Endodermal cell (in vitro differentiated cells): ENCODE results near the gene JAKMIP1. TPM values are rescaled to one million over a fixed set of nuclear protein-coding genes. Genes with fewer than 3 reads are reported as not detected.
A peak's percentile ranks its signal among the peaks of the same experiment; 100 is the strongest.

Experiments used
- DNase-seq: peaks from one replicate; pipeline ENCODE4 v3.0.0-alpha.2; 2017
- H3K27ac ChIP-seq: 2 replicates; pipeline ENCODE4 v1.5.1; 2013; ENCODE audit warnings: mild to moderate bottlenecking, low read depth, low read length, moderate library complexity
- H3K27me3 ChIP-seq: 2 replicates; pipeline ENCODE4 v1.6.1; 2013; ENCODE audit warnings: mild to moderate bottlenecking, low read length, moderate library complexity; ENCODE audit not compliant: insufficient read depth, control insufficient read depth, poor library complexity, severe bottlenecking
- H3K36me3 ChIP-seq: 2 replicates; pipeline ENCODE4 v1.7.0; 2013; ENCODE audit warnings: mild to moderate bottlenecking, low read length, moderate library complexity; ENCODE audit not compliant: control insufficient read depth, insufficient read depth
- H3K4me1 ChIP-seq: one replicate; pipeline ENCODE4 v1.7.0; 2013; ENCODE audit warnings: low read length; ENCODE audit not compliant: control insufficient read depth, insufficient read depth
- H3K4me3 ChIP-seq: 2 replicates; pipeline ENCODE4 v1.5.1; 2013; ENCODE audit warnings: mild to moderate bottlenecking, low read length, moderate library complexity
- H3K9ac ChIP-seq: 2 replicates; pipeline ENCODE4 v1.6.1; 2013; ENCODE audit warnings: mild to moderate bottlenecking, low read length, moderate library complexity; ENCODE audit not compliant: poor library complexity, severe bottlenecking; ENCODE audit errors: extremely low read depth
- H3K9me3 ChIP-seq: 2 replicates; pipeline ENCODE4 v1.6.1; 2013; ENCODE audit warnings: mild to moderate bottlenecking, low read length, moderate library complexity; ENCODE audit not compliant: control insufficient read depth
- H3K27ac Mint-ChIP-seq: 2 replicates; pipeline ENCODE4 v1.8.0; 2020; ENCODE audit warnings: mixed read lengths
- H3K27me3 Mint-ChIP-seq: 2 replicates; pipeline ENCODE4 v1.8.0; 2021; ENCODE audit warnings: mild to moderate bottlenecking, mixed read lengths; ENCODE audit not compliant: insufficient read depth
- H3K36me3 Mint-ChIP-seq: 2 replicates; pipeline ENCODE4 v1.8.0; 2020; ENCODE audit warnings: low read depth, mixed read lengths
- H3K4me1 Mint-ChIP-seq: 2 replicates; pipeline ENCODE4 v1.8.0; 2020; ENCODE audit warnings: mixed read lengths
- H3K4me3 Mint-ChIP-seq: 2 replicates; pipeline ENCODE4 v1.8.0; 2020; ENCODE audit warnings: mild to moderate bottlenecking, moderate library complexity, mixed read lengths
- H3K9me3 Mint-ChIP-seq: 2 replicates; pipeline ENCODE4 v1.8.0; 2020; ENCODE audit warnings: mild to moderate bottlenecking, mixed read lengths
- WGBS, 2 experiments: methylation state at CpG; one replicate each; pipeline versions ENCODE4 v1.1.5 to v1.1.7; 2013; ENCODE audit warnings: missing lambda C conversion rate in 2 of 2, mixed read lengths in 1 of 2; ENCODE audit not compliant: insufficient coverage in 1 of 2, insufficient read length in 1 of 2; 5-methylcytosine and 5-hydroxymethylcytosine counted together
- total RNA-seq, 2 donors: library from RNA; stranded (reverse); fragmentation: NEBNext Ultra II Directional in 1 of 2; extraction: Animal tissue kit (Norgen Biotek cat#: 25700) in 1 of 2; gene quantifications; 2 replicates in 1 of 2; 3 replicates in 1 of 2; pipeline ENCODE4 v1.2.1, GENCODE V29; 2021
- TF ChIP-seq, protein P1 (sequence below): fragments of 200-600 bp; sonication (generic); conservative IDR thresholded peaks from 2 replicates; pipeline ENCODE4 v1.5.0; 2021; ENCODE audit warnings: antibody characterized with exemption, mild to moderate bottlenecking

The JAKMIP1 gene
- total RNA-seq, 2 donors from 2014 or later = 10.4 to 11.2 TPM

DNA sequence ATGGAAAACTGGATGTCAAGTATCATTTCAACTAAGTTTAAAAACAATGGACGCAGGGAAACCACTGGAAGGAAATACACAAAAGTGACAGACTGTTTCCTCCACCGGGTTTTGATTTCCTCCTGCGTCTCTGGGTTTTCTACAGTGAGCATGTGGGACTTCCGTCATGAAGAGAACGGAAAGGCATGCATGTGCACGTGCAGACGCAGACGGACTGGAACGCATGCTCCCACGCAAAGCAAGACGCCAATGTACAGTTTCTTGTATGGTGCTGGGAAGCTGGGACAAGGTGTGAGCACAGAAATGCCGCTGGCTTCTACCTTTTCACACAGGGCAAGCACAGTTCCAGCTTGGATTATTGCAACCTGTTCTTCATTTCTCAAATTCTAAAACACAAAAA is 151.8 kb downstream of the JAKMIP1 start:
- Histone ChIP-seq H3K27ac (no peak overlapping the region), H3K9me3 (no peaks in the 10 kb centered on the region), H3K4me3 (no peak overlapping the region), H3K27me3 (no peaks in the 10 kb centered on the region), H3K4me1 (no peaks in the 10 kb centered on the region), H3K36me3 (peaks cover 4% of the 10 kb centered on the region), H3K9ac (no peak overlapping the region)
- peaks cover 4% of the 10 kb centered on the region for H3K36me3 Mint-ChIP-seq
- no peaks in the 10 kb centered on the region for H3K4me1 Mint-ChIP-seq
- no peak for DNase-seq
- H3K27me3 Mint-ChIP-seq = no peaks in the 10 kb centered on the region
- TF ChIP-seq, protein P1, sequence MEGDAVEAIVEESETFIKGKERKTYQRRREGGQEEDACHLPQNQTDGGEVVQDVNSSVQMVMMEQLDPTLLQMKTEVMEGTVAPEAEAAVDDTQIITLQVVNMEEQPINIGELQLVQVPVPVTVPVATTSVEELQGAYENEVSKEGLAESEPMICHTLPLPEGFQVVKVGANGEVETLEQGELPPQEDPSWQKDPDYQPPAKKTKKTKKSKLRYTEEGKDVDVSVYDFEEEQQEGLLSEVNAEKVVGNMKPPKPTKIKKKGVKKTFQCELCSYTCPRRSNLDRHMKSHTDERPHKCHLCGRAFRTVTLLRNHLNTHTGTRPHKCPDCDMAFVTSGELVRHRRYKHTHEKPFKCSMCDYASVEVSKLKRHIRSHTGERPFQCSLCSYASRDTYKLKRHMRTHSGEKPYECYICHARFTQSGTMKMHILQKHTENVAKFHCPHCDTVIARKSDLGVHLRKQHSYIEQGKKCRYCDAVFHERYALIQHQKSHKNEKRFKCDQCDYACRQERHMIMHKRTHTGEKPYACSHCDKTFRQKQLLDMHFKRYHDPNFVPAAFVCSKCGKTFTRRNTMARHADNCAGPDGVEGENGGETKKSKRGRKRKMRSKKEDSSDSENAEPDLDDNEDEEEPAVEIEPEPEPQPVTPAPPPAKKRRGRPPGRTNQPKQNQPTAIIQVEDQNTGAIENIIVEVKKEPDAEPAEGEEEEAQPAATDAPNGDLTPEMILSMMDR = no peak
- WGBS, 2 experiments = 93 to 97% methylated on average over 12 of the region's 12 CpGs
- no peak overlapping the region for H3K27ac Mint-ChIP-seq
- H3K9me3 Mint-ChIP-seq = no peaks in the 10 kb centered on the region
- no peak overlapping the region for H3K4me3 Mint-ChIP-seq

DNA sequence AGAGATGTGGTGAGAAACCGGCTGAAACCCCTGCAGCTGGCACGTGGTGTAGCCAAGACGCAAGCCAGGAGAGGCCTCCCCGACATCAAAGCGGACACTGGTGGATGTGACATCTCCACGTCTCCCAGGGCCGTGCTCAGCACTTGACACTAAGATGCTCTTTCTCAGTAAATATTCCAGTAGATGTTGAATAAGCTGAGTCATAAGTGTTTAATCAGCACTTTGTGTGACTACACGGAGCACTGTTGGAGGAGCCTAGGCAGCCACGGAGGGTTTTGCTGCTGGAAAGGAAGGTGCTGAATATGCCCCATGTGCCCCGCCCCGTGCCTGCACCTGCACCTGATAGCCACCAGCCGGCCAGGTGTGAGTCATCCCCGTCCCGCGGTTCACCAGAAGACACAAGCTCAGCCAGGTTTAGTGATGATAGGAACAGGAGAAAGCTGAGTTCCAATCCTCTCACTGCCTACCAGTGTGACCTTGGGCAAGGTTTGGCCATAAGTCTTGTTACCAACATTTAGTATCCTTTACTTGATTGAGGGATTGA is 153.1 kb downstream of the JAKMIP1 start:
- H3K27ac ChIP-seq = no peak overlapping the region
- H3K9me3 Mint-ChIP-seq = no peaks in the 10 kb centered on the region
- peaks cover 7% of the 10 kb centered on the region for H3K27me3 Mint-ChIP-seq
- H3K4me1 ChIP-seq = no peaks in the 10 kb centered on the region
- no peak overlapping the region for H3K27ac Mint-ChIP-seq
- WGBS, 2 experiments = 83 to 86% methylated on average over 14 to 15 of the region's 15 CpGs
- TF ChIP-seq, protein P1 = peak; percentile 60
- H3K27me3 ChIP-seq = no peaks in the 10 kb centered on the region
- no peaks in the 10 kb centered on the region for H3K9me3 ChIP-seq
- H3K36me3 Mint-ChIP-seq = peaks cover 3% of the 10 kb centered on the region
- H3K4me1 Mint-ChIP-seq = no peaks in the 10 kb centered on the region
- no peaks in the 10 kb centered on the region for H3K36me3 ChIP-seq
- DNase-seq = peak; percentile 82
- no peak overlapping the region for H3K4me3 ChIP-seq
- no peak overlapping the region for H3K4me3 Mint-ChIP-seq
- H3K9ac ChIP-seq = no peak overlapping the region

DNA sequence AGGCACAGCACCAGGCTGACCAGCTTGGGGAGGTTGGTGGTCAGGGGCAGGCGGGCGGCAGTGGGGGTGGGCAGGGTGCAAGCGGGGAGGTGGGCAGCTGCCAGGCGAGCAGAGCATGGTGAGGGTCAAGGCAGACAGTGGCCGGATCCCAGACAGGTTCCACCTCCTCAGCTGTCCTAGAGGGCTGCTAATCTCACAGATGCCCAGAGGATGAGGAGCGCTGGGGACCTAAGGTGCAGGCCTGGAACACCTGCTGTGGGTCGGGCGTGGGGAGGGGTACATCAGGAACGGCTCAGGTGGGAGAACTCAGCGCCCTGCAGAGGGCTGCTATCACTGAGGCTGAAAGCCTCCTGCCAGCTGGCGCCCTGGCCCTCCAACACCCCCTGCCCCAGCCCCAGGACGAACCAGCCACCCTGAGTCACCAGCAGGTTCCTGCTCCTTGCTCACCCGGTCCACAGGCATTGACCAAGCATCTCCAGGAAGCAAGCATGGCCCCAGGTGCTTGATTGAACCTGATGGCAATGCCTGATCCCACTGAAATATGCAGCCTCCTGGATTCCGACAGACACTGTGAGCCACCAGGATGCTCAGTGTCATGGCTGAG is 153.7 kb downstream of the JAKMIP1 start:
- 92% methylated on average over 14 of the region's 14 CpGs for WGBS, 2 experiments
- no peak overlapping the region for H3K27ac Mint-ChIP-seq
- Histone ChIP-seq H3K36me3 (no peaks in the 10 kb centered on the region), H3K27ac (no peak overlapping the region), H3K27me3 (no peaks in the 10 kb centered on the region), H3K4me1 (no peaks in the 10 kb centered on the region), H3K9me3 (no peaks in the 10 kb centered on the region), H3K4me3 (no peak overlapping the region), H3K9ac (no peak overlapping the region)
- TF ChIP-seq, protein P1 = no peak
- no peak overlapping the region for H3K4me3 Mint-ChIP-seq
- peaks cover 11% of the 10 kb centered on the region for H3K27me3 Mint-ChIP-seq
- no peaks in the 10 kb centered on the region for H3K9me3 Mint-ChIP-seq
- H3K4me1 Mint-ChIP-seq = no peaks in the 10 kb centered on the region
- peaks cover 1% of the 10 kb centered on the region for H3K36me3 Mint-ChIP-seq
- DNase-seq = no peak
